Body of pancreas (tissue), 4 donors: ENCODE data around the gene DLX1. TPM values are rescaled to one million over a fixed set of nuclear protein-coding genes. Genes with fewer than 3 reads are reported as not detected.

ENCODE experiments used
- ATAC-seq: fragments of 150-250 bp; one replicate; pipeline ENCODE4 v1.9.1; 2016
- DNase-seq, 4 donors: peaks; one replicate each; pipeline ENCODE4 v3.0.0-alpha.2; 2019
- H3K27ac ChIP-seq, 4 donors: fragments of 200-600 bp; sonication (generic); 1 replicate in 3 of 4; 2 replicates in 1 of 4; pipeline versions ENCODE4 v1.5.1 to v1.6.1; 2016 to 2019; ENCODE audit warnings: mild to moderate bottlenecking in 1 of 4, mixed read lengths in 1 of 4, moderate library complexity in 1 of 4
- H3K27me3 ChIP-seq, 2 donors: fragments of 200-600 bp; sonication (generic); one replicate each; pipeline ENCODE4 v1.6.0; 2016; ENCODE audit warnings: mild to moderate bottlenecking in 1 of 2
- H3K36me3 ChIP-seq, 2 donors: fragments of 200-600 bp; sonication (generic); replicated peaks in 1 of 2; 2 replicates each; pipeline ENCODE4 v1.5.1; 2016; ENCODE audit warnings: low read depth in 2 of 2; ENCODE audit not compliant: insufficient read depth in 1 of 2
- H3K4me1 ChIP-seq: fragments of 200-600 bp; sonication (generic); one replicate; pipeline ENCODE4 v1.6.0; 2016
- H3K4me3 ChIP-seq, 2 donors: fragments of 200-600 bp; sonication (generic); 1 replicate in 1 of 2; 2 replicates in 1 of 2; pipeline ENCODE4 v1.5.1; 2016 to 2019
- H3K9me3 ChIP-seq, 3 donors: fragments of 200-600 bp; sonication (generic); 1 replicate in 2 of 3; 2 replicates in 1 of 3; pipeline ENCODE4 v1.5.1; 2016
- POLR2A ChIP-seq, 3 donors: fragments of 450-650 bp; IDR thresholded peaks; one replicate each; pipeline ENCODE4 v1.6.1; 2016; ENCODE audit warnings: antibody characterized with exemption in 3 of 3, mild to moderate bottlenecking in 2 of 3
- WGBS, 2 donors: methylation state at CpG; one replicate each; pipeline ENCODE4 v1.1.5; 2017; 5-methylcytosine and 5-hydroxymethylcytosine counted together
- intact Hi-C: fragments of 100-400 bp; cut with DNase I; formaldehyde crosslinking; loops from one replicate; pipeline ENCODE4 v1.15.1; 2023
- total RNA-seq, 2 donors: library from RNA; depleted of rRNA; stranded (reverse); fragments of >200 nt; gene quantifications; one replicate each; pipeline ENCODE4 v1.1.0, GENCODE V29; 2016
- TF ChIP-seq, protein P1 (sequence below), 7 experiments: fragments of 450-650 bp in 4 of 7; fragments of 200-600 bp in 3 of 7; sonication (generic) in 3 of 7; IDR thresholded peaks; one replicate each; pipeline ENCODE4 v1.5.1; 2016 to 2019; ENCODE audit warnings: antibody characterized with exemption in 7 of 7

DLX1 gene
- total RNA-seq, 2 donors from 2014 or later: not detected

DNA sequence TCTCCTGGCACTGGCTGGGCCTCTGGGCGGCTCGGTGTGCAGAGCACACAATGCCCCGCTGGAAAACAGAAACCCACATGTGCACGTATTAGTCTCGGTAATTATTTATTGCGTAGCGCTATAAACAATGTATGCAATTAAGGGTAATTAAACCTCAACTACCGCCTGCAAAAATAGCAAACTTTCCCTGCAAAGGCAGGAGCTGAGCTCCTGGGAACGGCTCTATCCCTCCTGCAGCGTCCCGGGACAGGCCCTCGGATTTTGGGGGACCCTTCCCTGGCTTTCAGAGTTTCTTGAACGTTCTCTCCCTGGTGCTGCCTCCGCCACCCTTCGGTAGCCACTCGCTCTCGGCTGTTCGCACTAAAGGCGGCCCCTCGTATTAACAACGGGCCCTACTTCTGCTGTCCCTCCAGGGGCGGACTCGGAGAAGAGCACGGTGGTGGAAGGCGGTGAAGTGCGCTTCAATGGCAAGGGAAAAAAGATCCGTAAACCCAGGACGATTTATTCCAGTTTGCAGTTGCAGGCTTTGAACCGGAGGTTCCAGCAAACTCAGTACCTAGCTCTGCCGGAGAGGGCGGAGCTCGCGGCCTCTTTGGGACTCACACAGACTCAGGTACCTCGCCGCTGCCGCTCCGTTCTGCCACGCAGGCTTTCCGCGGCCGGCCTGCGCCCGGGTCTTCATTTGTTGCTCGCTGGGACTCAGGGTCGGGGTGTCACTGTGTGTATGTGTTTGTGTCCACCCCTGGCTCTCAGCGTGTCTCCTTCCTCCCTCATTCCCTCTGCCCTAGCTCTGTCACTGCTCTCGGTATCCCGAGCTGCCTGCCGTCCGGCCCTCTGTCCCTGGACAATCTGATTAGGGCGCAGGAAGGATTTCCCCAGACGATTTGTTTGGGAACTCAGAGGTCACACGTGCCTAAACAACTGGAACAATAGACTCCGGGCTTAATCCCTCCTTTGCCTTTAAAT is 1.2 kb downstream of the DLX1 start:
- H3K27ac ChIP-seq: no peak overlapping the region
- H3K4me3 ChIP-seq: no peak overlapping the region
- H3K27me3 ChIP-seq: peaks cover 0 to 92% of the 10 kb centered on the region in 2 donors
- intact Hi-C loops: no loop called here
- TF ChIP-seq, protein P1, sequence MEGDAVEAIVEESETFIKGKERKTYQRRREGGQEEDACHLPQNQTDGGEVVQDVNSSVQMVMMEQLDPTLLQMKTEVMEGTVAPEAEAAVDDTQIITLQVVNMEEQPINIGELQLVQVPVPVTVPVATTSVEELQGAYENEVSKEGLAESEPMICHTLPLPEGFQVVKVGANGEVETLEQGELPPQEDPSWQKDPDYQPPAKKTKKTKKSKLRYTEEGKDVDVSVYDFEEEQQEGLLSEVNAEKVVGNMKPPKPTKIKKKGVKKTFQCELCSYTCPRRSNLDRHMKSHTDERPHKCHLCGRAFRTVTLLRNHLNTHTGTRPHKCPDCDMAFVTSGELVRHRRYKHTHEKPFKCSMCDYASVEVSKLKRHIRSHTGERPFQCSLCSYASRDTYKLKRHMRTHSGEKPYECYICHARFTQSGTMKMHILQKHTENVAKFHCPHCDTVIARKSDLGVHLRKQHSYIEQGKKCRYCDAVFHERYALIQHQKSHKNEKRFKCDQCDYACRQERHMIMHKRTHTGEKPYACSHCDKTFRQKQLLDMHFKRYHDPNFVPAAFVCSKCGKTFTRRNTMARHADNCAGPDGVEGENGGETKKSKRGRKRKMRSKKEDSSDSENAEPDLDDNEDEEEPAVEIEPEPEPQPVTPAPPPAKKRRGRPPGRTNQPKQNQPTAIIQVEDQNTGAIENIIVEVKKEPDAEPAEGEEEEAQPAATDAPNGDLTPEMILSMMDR (IDR thresholded peaks at IDR 0.05): peak in 4 of 7 experiments; percentile 9 to 36 (median 24)
- TF ChIP-seq POLR2A (IDR thresholded peaks at IDR 0.05): no peak
- ATAC-seq (no peak), DNase-seq (peak in 3 of 4 donors; percentile 43 to 59 (median 47))
- WGBS, 2 donors: 6 to 11% methylated on average over 40 to 54 of the region's 54 CpGs
- H3K4me1 ChIP-seq: peaks cover 44% of the 10 kb centered on the region
- H3K36me3 ChIP-seq: no peaks in the 10 kb centered on the region
- no peaks in the 10 kb centered on the region for H3K9me3 ChIP-seq

DNA sequence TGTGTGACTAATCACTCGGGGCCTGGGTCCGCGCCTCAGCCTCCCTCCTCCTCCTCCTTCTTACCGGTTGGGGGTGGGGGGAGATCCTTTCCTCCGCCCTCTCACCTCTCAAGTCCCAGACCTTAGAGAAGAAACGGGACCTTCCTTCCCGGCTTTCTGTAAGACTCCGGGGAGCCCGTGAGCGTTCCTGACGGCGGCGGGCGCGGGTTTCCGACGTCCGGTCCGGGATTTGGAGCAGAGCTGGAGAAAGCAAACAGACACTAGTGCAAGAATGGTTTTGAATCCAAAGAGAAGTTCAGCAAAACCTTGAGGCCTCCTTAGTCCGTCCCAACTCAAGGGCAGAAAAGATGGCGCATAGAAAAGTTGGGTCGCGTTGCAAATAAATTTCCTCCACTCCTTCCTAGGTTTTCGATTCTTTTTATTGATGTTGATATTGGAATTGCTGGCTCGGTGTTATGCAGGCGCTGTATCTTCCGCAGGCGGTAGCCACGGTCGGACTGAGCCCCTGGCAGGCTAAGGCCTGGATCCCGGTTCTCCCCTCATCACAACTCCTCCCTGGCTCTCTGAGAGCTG is 2.0 kb downstream of the DLX1 start:
- no peak overlapping the region for H3K4me3 ChIP-seq
- intact Hi-C loops: no loop called here
- H3K9me3 ChIP-seq: no peaks in the 10 kb centered on the region
- 9 to 20% methylated on average over 28 to 31 of the region's 31 CpGs for WGBS, 2 donors
- peaks cover 43% of the 10 kb centered on the region for H3K4me1 ChIP-seq
- no peak for ATAC-seq
- DNase-seq: no peak
- H3K36me3 ChIP-seq: no peaks in the 10 kb centered on the region
- TF ChIP-seq, protein P1 (IDR thresholded peaks at IDR 0.05): no peak
- no peak for TF ChIP-seq POLR2A (IDR thresholded peaks at IDR 0.05)
- H3K27me3 ChIP-seq: peaks cover 0 to 92% of the 10 kb centered on the region in 2 donors
- H3K27ac ChIP-seq: no peak overlapping the region

DNA sequence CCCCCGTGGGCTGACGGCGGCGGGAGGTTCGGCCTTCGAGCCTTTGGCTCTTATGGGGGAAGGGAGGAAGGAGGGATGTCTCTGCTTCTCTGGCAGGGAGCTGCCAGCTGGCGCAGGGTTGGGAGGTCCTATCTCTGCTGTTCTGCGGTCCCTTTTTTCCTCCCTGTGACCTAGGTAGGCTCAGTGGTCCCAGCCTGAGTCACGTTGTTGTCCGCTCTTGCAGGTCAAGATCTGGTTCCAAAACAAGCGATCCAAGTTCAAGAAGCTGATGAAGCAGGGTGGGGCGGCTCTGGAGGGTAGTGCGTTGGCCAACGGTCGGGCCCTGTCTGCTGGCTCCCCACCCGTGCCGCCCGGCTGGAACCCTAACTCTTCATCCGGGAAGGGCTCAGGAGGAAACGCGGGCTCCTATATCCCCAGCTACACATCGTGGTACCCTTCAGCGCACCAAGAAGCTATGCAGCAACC is 2.5 kb downstream of the DLX1 start:
- TF ChIP-seq POLR2A (IDR thresholded peaks at IDR 0.05): no peak
- TF ChIP-seq, protein P1 (IDR thresholded peaks at IDR 0.05): no peak
- no peak overlapping the region for H3K27ac ChIP-seq
- H3K36me3 ChIP-seq: no peaks in the 10 kb centered on the region
- no peaks in the 10 kb centered on the region for H3K9me3 ChIP-seq
- ATAC-seq (no peak), DNase-seq (no peak)
- H3K4me3 ChIP-seq: no peak overlapping the region
- 6 to 10% methylated on average over 20 to 22 of the region's 23 CpGs for WGBS, 2 donors
- intact Hi-C loops: no loop called here
- peaks cover 43% of the 10 kb centered on the region for H3K4me1 ChIP-seq
- peaks cover 0 to 92% of the 10 kb centered on the region in 2 donors for H3K27me3 ChIP-seq

DNA sequence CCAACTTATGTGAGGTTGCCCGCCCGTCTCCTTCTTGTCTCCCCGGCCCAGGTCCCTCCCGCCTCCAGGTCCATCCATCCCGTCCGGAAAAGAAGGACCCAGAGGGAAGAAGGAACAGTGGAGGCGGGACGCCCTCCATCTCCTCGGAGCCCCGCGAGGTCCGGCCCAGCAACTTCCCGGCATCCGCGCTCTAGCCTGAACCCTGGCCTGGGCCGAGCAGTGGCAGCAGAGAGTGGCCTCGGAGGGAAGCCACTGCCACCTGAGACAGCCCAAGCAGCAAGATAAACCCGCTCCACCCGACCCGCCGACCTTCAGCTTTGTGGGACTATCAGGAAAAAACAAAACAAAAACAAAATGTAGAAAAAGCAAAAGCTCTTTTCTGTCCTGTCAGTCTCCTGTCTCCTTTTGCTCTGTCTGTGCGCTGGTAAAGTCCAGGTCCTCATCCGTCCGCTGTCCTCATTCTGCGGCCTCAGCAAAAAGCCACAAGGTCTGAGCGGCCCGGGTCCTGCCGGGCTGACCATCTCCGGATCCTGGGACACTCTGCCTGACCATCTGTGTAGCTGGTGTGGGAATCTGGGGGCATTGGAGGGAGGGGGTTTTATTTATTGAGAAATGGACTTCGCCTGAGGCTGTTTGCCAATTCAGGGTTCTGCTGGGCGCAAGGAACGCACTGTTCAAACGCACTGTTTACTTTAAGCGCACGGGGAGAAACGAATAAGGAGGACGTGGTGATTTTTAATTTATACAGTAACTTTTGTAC is 3.1 kb downstream of the DLX1 start:
- no peak for ATAC-seq
- Histone ChIP-seq H3K4me1 (peaks cover 40% of the 10 kb centered on the region), H3K27ac (no peak overlapping the region), H3K4me3 (no peak overlapping the region), H3K27me3 (peaks cover 0 to 94% of the 10 kb centered on the region in 2 donors), H3K36me3 (no peaks in the 10 kb centered on the region), H3K9me3 (no peaks in the 10 kb centered on the region)
- WGBS, 2 donors: 9 to 18% methylated on average over 31 to 37 of the region's 37 CpGs
- no peak for DNase-seq
- TF ChIP-seq, protein P1 (IDR thresholded peaks at IDR 0.05): no peak
- TF ChIP-seq POLR2A (IDR thresholded peaks at IDR 0.05): no peak
- intact Hi-C loops: no loop called here
